GM12801 (cell line): ENCODE results near the gene PACRG.

Source experiments
- TF ChIP-seq, protein P1 (sequence below): IDR thresholded peaks from one replicate; pipeline ENCODE4 v1.5.1; 2011; ENCODE audit warnings: control low read depth; ENCODE audit not compliant: insufficient read length; ENCODE audit errors: extremely low read depth

Gene PACRG

DNA sequence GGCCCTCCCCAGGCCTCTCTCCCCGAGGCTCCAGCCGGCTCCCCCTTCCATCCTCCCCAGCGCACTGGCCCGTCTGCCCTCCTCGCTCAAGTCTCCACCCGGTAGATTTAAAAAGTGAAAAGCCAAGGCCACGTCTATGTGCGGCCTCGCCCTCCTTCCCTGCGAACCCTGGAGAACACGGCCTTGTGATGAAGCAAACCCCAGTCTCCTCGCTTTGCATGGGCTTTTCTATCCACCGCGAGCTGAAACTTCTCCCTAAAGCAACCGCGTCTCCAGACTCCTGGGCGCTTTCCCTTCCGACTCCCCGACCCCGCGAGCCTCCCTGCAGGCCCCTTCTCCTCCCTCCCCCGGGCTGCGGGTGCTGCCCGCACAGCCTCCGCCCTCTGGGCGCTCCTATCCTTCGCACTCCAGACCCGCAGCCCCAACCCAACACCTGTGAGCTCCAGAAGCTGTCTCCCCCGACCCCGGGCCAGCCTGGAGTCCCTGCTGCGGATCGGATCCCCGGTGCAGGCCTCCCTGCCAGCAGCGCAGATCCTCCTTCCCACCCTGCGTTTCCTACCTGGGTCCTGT lies 421.6 kb downstream of the PACRG start:
- TF ChIP-seq, protein P1, sequence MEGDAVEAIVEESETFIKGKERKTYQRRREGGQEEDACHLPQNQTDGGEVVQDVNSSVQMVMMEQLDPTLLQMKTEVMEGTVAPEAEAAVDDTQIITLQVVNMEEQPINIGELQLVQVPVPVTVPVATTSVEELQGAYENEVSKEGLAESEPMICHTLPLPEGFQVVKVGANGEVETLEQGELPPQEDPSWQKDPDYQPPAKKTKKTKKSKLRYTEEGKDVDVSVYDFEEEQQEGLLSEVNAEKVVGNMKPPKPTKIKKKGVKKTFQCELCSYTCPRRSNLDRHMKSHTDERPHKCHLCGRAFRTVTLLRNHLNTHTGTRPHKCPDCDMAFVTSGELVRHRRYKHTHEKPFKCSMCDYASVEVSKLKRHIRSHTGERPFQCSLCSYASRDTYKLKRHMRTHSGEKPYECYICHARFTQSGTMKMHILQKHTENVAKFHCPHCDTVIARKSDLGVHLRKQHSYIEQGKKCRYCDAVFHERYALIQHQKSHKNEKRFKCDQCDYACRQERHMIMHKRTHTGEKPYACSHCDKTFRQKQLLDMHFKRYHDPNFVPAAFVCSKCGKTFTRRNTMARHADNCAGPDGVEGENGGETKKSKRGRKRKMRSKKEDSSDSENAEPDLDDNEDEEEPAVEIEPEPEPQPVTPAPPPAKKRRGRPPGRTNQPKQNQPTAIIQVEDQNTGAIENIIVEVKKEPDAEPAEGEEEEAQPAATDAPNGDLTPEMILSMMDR = no peak

DNA sequence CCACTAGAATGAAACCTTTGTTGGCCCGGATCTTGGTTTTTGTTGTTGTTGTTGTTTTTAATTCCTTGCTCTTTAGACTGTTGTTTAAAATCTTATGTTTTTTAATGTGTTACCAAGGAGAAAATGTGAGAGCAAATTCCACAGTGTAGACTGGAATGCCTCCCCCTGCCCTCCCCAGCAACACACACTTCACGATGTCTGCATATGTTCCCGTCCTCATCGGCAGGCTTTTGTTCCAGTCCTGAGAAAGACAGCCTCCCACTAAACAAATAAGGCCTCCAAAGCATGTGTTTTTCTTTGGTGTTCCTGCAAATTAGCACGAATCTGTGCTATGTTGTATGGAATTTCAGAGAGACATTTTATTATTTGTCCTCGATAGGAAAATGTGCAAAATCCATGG lies 423.4 kb downstream of the PACRG start:
- TF ChIP-seq, protein P1 = no peak

DNA sequence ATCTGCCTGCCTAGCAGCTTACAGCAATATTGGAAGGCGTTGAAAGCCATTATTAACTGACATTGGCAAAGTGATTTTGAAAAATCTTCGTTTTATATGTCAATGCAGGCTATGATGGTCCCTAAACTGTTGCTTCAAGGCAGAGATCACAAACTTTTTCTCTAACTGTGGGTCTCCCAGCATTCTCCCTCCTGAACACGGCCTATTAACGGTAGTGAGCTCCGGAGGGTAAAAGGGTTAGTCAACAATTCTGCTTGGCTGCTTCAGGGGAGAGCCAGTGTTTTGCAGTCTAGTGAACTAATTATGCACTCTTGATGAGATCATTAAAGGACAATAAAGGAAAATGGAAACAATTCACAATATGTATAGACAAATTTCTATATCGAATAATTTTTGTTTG lies 424.9 kb downstream of the PACRG start:
- TF ChIP-seq, protein P1 = no peak

DNA sequence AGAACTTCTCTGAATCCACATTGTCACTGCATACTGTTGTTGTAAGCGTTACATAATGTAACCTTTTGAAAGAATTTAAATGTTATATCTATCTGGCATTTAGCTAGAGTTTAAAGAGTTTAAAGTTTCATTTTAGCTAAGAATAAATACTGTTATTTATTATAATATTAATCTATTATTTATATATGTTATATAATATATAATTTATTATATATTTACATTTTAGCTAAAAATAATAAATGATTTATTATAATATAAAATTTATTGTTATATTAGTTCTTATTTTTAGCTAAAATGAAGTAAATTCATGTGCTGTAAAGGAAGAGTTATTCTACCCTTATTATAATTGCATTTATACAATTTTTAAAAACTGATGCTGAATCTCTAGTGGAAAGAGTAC lies 431.3 kb downstream of the PACRG start:
- TF ChIP-seq, protein P1 = no peak

DNA sequence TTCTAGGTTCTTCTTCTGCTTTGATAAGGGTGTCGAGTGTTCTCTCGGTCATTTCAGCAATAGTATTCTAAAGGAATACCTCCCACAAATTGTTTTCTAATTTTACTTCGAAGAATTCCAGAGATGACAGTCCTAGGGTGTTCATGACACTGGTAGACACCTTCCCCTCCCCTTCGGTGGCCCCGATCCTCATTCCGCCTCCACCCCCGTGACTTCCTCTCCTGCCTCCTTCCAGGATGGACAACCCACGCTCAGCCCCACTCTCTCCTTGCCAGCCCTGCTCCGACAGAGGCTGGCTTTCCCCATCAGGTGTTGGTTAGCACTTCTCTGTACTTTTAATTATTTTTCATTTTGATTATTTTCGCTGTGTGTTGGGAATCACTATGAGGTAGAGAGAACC lies 431.9 kb downstream of the PACRG start:
- TF ChIP-seq, protein P1 = no peak

DNA sequence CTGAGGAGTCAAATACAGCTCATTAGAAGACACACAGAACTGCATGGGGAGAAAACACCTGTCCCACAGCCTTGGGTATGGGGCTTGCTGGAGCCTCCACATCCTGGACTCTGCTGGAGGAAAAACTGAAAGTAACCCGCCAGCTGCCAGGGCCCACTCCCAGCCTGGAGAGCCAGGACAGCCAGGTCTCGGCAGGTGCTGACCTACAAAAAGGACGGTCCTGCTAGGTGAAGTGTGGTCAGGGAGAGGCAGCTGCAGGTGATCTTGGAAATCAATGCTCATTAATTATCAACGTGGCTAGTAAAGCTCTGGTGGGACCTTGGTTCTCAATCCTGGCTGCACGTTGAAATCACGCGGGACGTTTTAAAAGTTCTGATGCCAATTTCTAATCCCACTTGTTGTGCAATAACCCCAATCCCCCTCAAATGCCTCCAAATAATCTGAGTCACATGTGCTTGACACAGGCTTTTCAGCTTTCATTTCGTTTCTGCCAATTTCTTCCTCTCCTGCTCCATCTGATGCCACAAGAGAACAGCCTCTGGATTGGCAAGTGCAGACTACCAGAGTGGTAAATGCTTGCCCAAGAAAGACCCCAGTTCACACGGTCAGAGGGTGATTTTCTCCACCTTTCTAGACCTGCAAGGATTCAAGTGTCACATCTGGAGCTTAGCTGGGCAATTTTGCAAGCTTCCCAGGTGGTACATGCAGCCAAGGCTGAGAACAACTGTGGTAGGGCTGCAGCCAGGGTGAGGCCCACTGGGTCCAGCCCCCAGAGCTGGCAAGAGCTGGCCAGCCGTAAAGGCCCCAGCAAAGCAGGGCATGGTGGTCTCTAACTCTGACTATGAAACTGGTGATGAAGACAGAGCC lies 434.5 kb downstream of the PACRG start:
- TF ChIP-seq, protein P1 = no peak

DNA sequence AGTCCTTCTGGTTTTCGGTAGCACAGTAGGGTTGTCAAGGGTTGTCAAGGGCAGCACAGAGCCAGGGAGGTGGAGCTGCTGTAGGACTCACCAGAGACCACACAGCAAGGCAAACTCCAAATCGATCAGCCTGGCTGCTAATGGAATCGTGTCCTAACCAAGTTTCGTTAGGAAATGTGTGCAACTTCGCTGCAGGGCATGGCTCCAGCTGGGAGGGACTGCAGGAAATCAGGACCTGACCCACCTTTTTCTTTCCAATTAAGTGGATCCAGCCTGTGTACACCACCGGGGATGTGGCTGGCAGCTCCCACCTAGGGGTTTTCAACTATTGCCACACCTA lies 435.1 kb downstream of the PACRG start:
- TF ChIP-seq, protein P1 = no peak
